Thyroid gland (tissue), 4 donors: ENCODE results near the gene THAP8. TPM values are rescaled to one million over a fixed set of nuclear protein-coding genes. Genes with fewer than 3 reads are reported as not detected.
"Not testable (repeated sequence)": the region's sequence is repeated elsewhere in the genome, so short reads cannot be mapped to it uniquely, and the experiment has no call there.

ENCODE experiments used
- DNase-seq, 2 donors: peaks; one replicate each; pipeline ENCODE4 v3.0.0-alpha.2; 2019
- H3K27ac ChIP-seq, 3 donors: fragments of 200-600 bp; sonication (generic); 1 replicate in 2 of 3; 2 replicates in 1 of 3; pipeline ENCODE4 v1.5.1; 2016 to 2019; ENCODE audit warnings: mild to moderate bottlenecking in 1 of 3, moderate library complexity in 1 of 3
- H3K27me3 ChIP-seq: fragments of 200-600 bp; sonication (generic); one replicate; pipeline ENCODE4 v1.5.1; 2019
- H3K36me3 ChIP-seq, 2 donors: fragments of 200-600 bp; sonication (generic); one replicate each; pipeline ENCODE4 v1.5.1; 2016 to 2019
- H3K4me1 ChIP-seq, 2 donors: fragments of 200-600 bp; sonication (generic); one replicate each; pipeline ENCODE4 v1.5.1; 2017 to 2019
- H3K4me3 ChIP-seq, 3 donors: fragments of 200-600 bp; sonication (generic); replicated peaks in 1 of 3; 1 replicate in 2 of 3; 2 replicates in 1 of 3; pipeline ENCODE4 v1.5.1; 2016; ENCODE audit warnings: mild to moderate bottlenecking in 1 of 3
- H3K9me3 ChIP-seq: fragments of 200-600 bp; sonication (generic); one replicate; pipeline ENCODE4 v1.5.1; 2017
- CTCF ChIP-seq, 6 experiments: fragments of 200-600 bp in 3 of 6; fragments of 450-650 bp in 3 of 6; sonication (generic) in 3 of 6; IDR thresholded peaks; one replicate each; pipeline ENCODE4 v1.5.1; 2016 to 2019; ENCODE audit warnings: antibody characterized with exemption in 6 of 6, mild to moderate bottlenecking in 2 of 6, inconsistent platforms in 1 of 6, moderate library complexity in 1 of 6
- POLR2A ChIP-seq, 2 donors: fragments of 450-650 bp; IDR thresholded peaks; one replicate each; pipeline ENCODE4 v1.6.1; 2017; ENCODE audit warnings: antibody characterized with exemption in 2 of 2, mild to moderate bottlenecking in 2 of 2, moderate library complexity in 1 of 2
- WGBS, 2 donors: methylation state at CpG; one replicate each; pipeline ENCODE4 v1.1.5; 2017; 5-methylcytosine and 5-hydroxymethylcytosine counted together
- intact Hi-C: fragments of 100-400 bp; cut with DNase I; formaldehyde crosslinking; loops from one replicate; pipeline ENCODE4 v1.15.1; 2023
- total RNA-seq, 4 donors: library from RNA; depleted of rRNA; stranded (reverse); fragments of >200 nt; gene quantifications; one replicate each; pipeline ENCODE4 v1.2.3, GENCODE V29; 2016

Gene THAP8
- total RNA-seq, 4 donors from 2014 or later: 5.0 to 14.2 (median 10.1) TPM

- 89 to 95% methylated on average over 7 of the region's 7 CpGs for WGBS, 2 donors
- intact Hi-C loops: no loop called here
- H3K36me3 ChIP-seq: no peaks in the 10 kb centered on the region
- H3K4me3 ChIP-seq: no peak overlapping the region
- TF ChIP-seq CTCF (IDR thresholded peaks at IDR 0.05): no peak
- peaks cover 0 to 3% of the 10 kb centered on the region in 2 donors for H3K4me1 ChIP-seq
- DNase-seq: no peak
- no peaks in the 10 kb centered on the region for H3K9me3 ChIP-seq
- no peaks in the 10 kb centered on the region for H3K27me3 ChIP-seq
- no peak overlapping the region for H3K27ac ChIP-seq
Measured at GRCh38 chr19:36081894-36082293, 27.8 kb upstream of the THAP8 start.

GRCh38 chr19:36081385-36081784 is 27.3 kb upstream of the THAP8 start:
- Histone ChIP-seq H3K4me3 (no peak overlapping the region), H3K36me3 (no peaks in the 10 kb centered on the region), H3K9me3 (no peaks in the 10 kb centered on the region), H3K27ac (no peak overlapping the region), H3K27me3 (no peaks in the 10 kb centered on the region), H3K4me1 (peaks cover 0 to 3% of the 10 kb centered on the region in 2 donors)
- no peak for DNase-seq
- no peak for TF ChIP-seq POLR2A (IDR thresholded peaks at IDR 0.05)
- WGBS, 2 donors: 84% methylated on average over 3 of the region's 3 CpGs
- intact Hi-C loops: no loop called here

GRCh38 chr19:36079389-36079945 is 25.4 kb upstream of the THAP8 start:
- Histone ChIP-seq H3K27me3 (no peaks in the 10 kb centered on the region), H3K27ac (no peak overlapping the region), H3K4me3 (no peak overlapping the region), H3K36me3 (no peaks in the 10 kb centered on the region), H3K4me1 (peaks cover 0 to 3% of the 10 kb centered on the region in 2 donors), H3K9me3 (no peaks in the 10 kb centered on the region)
- no peak for DNase-seq
- TF ChIP-seq CTCF (IDR thresholded peaks at IDR 0.05): no peak
- TF ChIP-seq POLR2A (IDR thresholded peaks at IDR 0.05): no peak
- intact Hi-C loops: no loop called here
- 94 to 97% methylated on average over 3 of the region's 3 CpGs for WGBS, 2 donors

- H3K27me3 ChIP-seq: no peaks in the 10 kb centered on the region
- H3K4me1 ChIP-seq: no peaks in the 10 kb centered on the region
- 92 to 97% methylated on average over 10 of the region's 10 CpGs for WGBS, 2 donors
- no peak overlapping the region for H3K4me3 ChIP-seq
- DNase-seq: no peak
- H3K9me3 ChIP-seq: no peaks in the 10 kb centered on the region
- intact Hi-C loops: no loop called here
- H3K36me3 ChIP-seq: no peaks in the 10 kb centered on the region
- no peak for TF ChIP-seq CTCF (IDR thresholded peaks at IDR 0.05)
- TF ChIP-seq POLR2A (IDR thresholded peaks at IDR 0.05): no peak
- no peak overlapping the region for H3K27ac ChIP-seq
Measured at GRCh38 chr19:36073121-36073876, 19.2 kb upstream of the THAP8 start.

- H3K4me1 ChIP-seq: no peaks in the 10 kb centered on the region
- DNase-seq: no peak
- intact Hi-C loops: no loop called here
- H3K36me3 ChIP-seq: no peaks in the 10 kb centered on the region
- no peak overlapping the region for H3K4me3 ChIP-seq
- 93 to 95% methylated on average over 8 of the region's 8 CpGs for WGBS, 2 donors
- no peaks in the 10 kb centered on the region for H3K27me3 ChIP-seq
- no peaks in the 10 kb centered on the region for H3K9me3 ChIP-seq
- H3K27ac ChIP-seq: no peak overlapping the region
- TF ChIP-seq CTCF (IDR thresholded peaks at IDR 0.05): no peak
- no peak for TF ChIP-seq POLR2A (IDR thresholded peaks at IDR 0.05)
Measured at GRCh38 chr19:36072081-36072480, 18.0 kb upstream of the THAP8 start.

- intact Hi-C loops, H3K36me3 ChIP-seq: not testable (repeated sequence)
- WGBS, 2 donors: 100% methylated on average over 1 of the region's 57 CpGs; no CpG with 5 or more reads in 1 of the 2 donors
Measured at GRCh38 chr19:36068810-36069499, 14.9 kb upstream of the THAP8 start.

More at GRCh38 chr19:36068810-36069499, 14.9 kb upstream of the THAP8 start:
- H3K9me3 ChIP-seq, H3K27me3 ChIP-seq, H3K27ac ChIP-seq, H3K4me1 ChIP-seq, DNase-seq, H3K4me3 ChIP-seq: not testable (repeated sequence)
